SU-DHL-6 (cell line): ENCODE data around the gene IQGAP3.

Experiments used
- CTCF ChIP-seq: fragments of 200-600 bp; sonication (generic); IDR thresholded peaks from one replicate; pipeline ENCODE4 v1.5.1; 2017; ENCODE audit warnings: antibody characterized with exemption, mild to moderate bottlenecking, low read length, moderate library complexity; ENCODE audit not compliant: insufficient read depth, poor library complexity, severe bottlenecking
- EZH2phosphoT487 ChIP-seq: fragments of 200-600 bp; sonication (generic), shearing (Covaris generic); conservative IDR thresholded peaks from 2 replicates; pipeline ENCODE4 v1.6.1; 2018; ENCODE audit warnings: mild to moderate bottlenecking, antibody characterized with exemption, low read length, moderate library complexity, mixed read lengths

DNA sequence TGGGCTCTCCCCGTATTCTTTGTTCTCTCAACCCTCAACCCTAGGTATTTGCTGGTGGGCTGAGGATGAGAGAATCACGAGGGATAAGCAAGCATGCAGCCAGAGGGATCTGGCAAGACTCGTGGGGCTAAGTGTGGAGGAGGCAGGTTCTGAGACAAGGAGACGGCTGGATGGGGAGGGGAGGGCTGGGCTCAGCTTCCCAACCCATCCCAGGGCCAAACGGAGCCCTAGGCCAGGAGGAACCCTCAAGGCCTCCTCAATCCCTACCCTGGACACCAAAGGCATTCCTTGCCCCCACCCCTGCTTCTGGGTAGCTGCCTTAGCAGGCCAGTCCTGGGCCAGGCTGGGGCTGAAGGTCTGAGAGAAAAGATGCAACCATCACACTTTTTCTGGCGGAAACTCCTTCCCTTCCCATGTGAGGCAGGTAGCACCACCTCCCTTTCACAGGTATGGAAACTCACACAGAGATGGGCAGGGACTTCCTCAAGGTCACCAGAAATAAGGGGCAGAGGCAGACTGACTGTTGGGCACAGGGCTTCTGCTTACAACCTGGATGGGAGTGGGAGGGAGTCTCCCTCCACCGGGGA lies 78.0 kb downstream of the IQGAP3 start:
- TF ChIP-seq CTCF: no peak
- no peak for TF ChIP-seq EZH2phosphoT487
